Measurements from ENCODE around the gene TPRX1. TPM values are rescaled to one million over a fixed set of nuclear protein-coding genes. Genes with fewer than 3 reads are reported as not detected.
"Not testable (repeated sequence)": the region's sequence is repeated elsewhere in the genome, so short reads cannot be mapped to it uniquely, and the experiment has no call there.

Gene TPRX1
- total RNA-seq (not detected), polyA plus RNA-seq (not detected)

GRCh38 chr19:47804451-47804850, at the start of gene TPRX1:
Gene TPRX1, minus strand, starts transcription at chr19:47804551. Its CDS starts 12 bp downstream, at chr19:47804539.
- H3K4me3 ChIP-seq (ENCODE audit: low read depth, low read length); H3K4me1 ChIP-seq (ENCODE audit: insufficient read depth); H3K27ac ChIP-seq (ENCODE audit: low read depth); DNase-seq (ENCODE audit: extremely low spot score); H3K36me3 ChIP-seq (ENCODE audit: insufficient read depth): not testable (repeated sequence)
- WGBS: 84% methylated on average over 5 of the region's 5 CpGs

- 78% methylated on average over 5 of the region's 5 CpGs for WGBS
- Histone ChIP-seq H3K4me1 (ENCODE audit: insufficient read depth) (no peaks in the 10 kb centered on the region), H3K4me3 (ENCODE audit: low read depth, low read length) (no peak overlapping the region), H3K27ac (ENCODE audit: low read depth) (no peak overlapping the region), H3K36me3 (ENCODE audit: insufficient read depth) (no peaks in the 10 kb centered on the region)
- no peak for DNase-seq (ENCODE audit: extremely low spot score)
Observed at GRCh38 chr19:47853003-47853402, 48.7 kb upstream of the TPRX1 start.

GRCh38 chr19:47848823-47849473, 44.6 kb upstream of the TPRX1 start:
- 3% methylated on average over 22 of the region's 22 CpGs for WGBS
- H3K27ac ChIP-seq (ENCODE audit: low read depth): no peak overlapping the region
- H3K4me1 ChIP-seq (ENCODE audit: insufficient read depth): no peaks in the 10 kb centered on the region
- no peaks in the 10 kb centered on the region for H3K36me3 ChIP-seq (ENCODE audit: insufficient read depth)
- no peak overlapping the region for H3K4me3 ChIP-seq (ENCODE audit: low read depth, low read length)
- no peak for DNase-seq (ENCODE audit: extremely low spot score)

- DNase-seq (ENCODE audit: extremely low spot score): no peak
- H3K36me3 ChIP-seq (ENCODE audit: insufficient read depth): no peaks in the 10 kb centered on the region
- no peak overlapping the region for H3K4me3 ChIP-seq (ENCODE audit: low read depth, low read length)
- WGBS: 55% methylated on average over 10 of the region's 10 CpGs
- H3K27ac ChIP-seq (ENCODE audit: low read depth): no peak overlapping the region
- no peaks in the 10 kb centered on the region for H3K4me1 ChIP-seq (ENCODE audit: insufficient read depth)
Observed at GRCh38 chr19:47848425-47848822, 44.1 kb upstream of the TPRX1 start.

GRCh38 chr19:47842941-47843340, 38.6 kb upstream of the TPRX1 start:
- WGBS: 50% methylated on average over 5 of the region's 5 CpGs
- Histone ChIP-seq H3K27ac (ENCODE audit: low read depth) (no peak overlapping the region), H3K4me3 (ENCODE audit: low read depth, low read length) (no peak overlapping the region), H3K36me3 (ENCODE audit: insufficient read depth) (no peaks in the 10 kb centered on the region), H3K4me1 (ENCODE audit: insufficient read depth) (no peaks in the 10 kb centered on the region)
- no peak for DNase-seq (ENCODE audit: extremely low spot score)

GRCh38 chr19:47839913-47840312, 35.6 kb upstream of the TPRX1 start:
- Histone ChIP-seq H3K36me3 (ENCODE audit: insufficient read depth) (no peaks in the 10 kb centered on the region), H3K27ac (ENCODE audit: low read depth) (no peak overlapping the region), H3K4me3 (ENCODE audit: low read depth, low read length) (no peak overlapping the region), H3K4me1 (ENCODE audit: insufficient read depth) (no peaks in the 10 kb centered on the region)
- 20% methylated on average over 10 of the region's 10 CpGs for WGBS
- no peak for DNase-seq (ENCODE audit: extremely low spot score)

- H3K36me3 ChIP-seq (ENCODE audit: insufficient read depth): no peaks in the 10 kb centered on the region
- H3K4me3 ChIP-seq (ENCODE audit: low read depth, low read length): no peak overlapping the region
- H3K4me1 ChIP-seq (ENCODE audit: insufficient read depth): no peaks in the 10 kb centered on the region
- no peak overlapping the region for H3K27ac ChIP-seq (ENCODE audit: low read depth)
- no peak for DNase-seq (ENCODE audit: extremely low spot score)
- WGBS: 65% methylated on average over 16 of the region's 16 CpGs
Observed at GRCh38 chr19:47839411-47839810, 35.1 kb upstream of the TPRX1 start.

- Histone ChIP-seq H3K4me3 (ENCODE audit: low read depth, low read length) (no peak overlapping the region), H3K4me1 (ENCODE audit: insufficient read depth) (no peaks in the 10 kb centered on the region), H3K27ac (ENCODE audit: low read depth) (no peak overlapping the region), H3K36me3 (ENCODE audit: insufficient read depth) (no peaks in the 10 kb centered on the region)
- no peak for DNase-seq (ENCODE audit: extremely low spot score)
- WGBS: 71% methylated on average over 8 of the region's 8 CpGs
Observed at GRCh38 chr19:47836038-47836437, 31.7 kb upstream of the TPRX1 start.

GRCh38 chr19:47832723-47833122, 28.4 kb upstream of the TPRX1 start:
- no peaks in the 10 kb centered on the region for H3K4me1 ChIP-seq (ENCODE audit: insufficient read depth)
- WGBS: 82% methylated on average over 4 of the region's 4 CpGs
- DNase-seq (ENCODE audit: extremely low spot score): no peak
- no peak overlapping the region for H3K27ac ChIP-seq (ENCODE audit: low read depth)
- no peaks in the 10 kb centered on the region for H3K36me3 ChIP-seq (ENCODE audit: insufficient read depth)
- H3K4me3 ChIP-seq (ENCODE audit: low read depth, low read length): no peak overlapping the region

GRCh38 chr19:47826800-47827199, 22.4 kb upstream of the TPRX1 start:
- Histone ChIP-seq H3K36me3 (ENCODE audit: insufficient read depth) (no peaks in the 10 kb centered on the region), H3K4me3 (ENCODE audit: low read depth, low read length) (no peak overlapping the region), H3K4me1 (ENCODE audit: insufficient read depth) (no peaks in the 10 kb centered on the region), H3K27ac (ENCODE audit: low read depth) (no peak overlapping the region)
- WGBS: 87% methylated on average over 6 of the region's 6 CpGs
- DNase-seq (ENCODE audit: extremely low spot score): no peak

GRCh38 chr19:47824396-47824795, 20.0 kb upstream of the TPRX1 start:
- no peaks in the 10 kb centered on the region for H3K4me1 ChIP-seq (ENCODE audit: insufficient read depth)
- 80% methylated on average over 6 of the region's 6 CpGs for WGBS
- no peaks in the 10 kb centered on the region for H3K36me3 ChIP-seq (ENCODE audit: insufficient read depth)
- no peak overlapping the region for H3K27ac ChIP-seq (ENCODE audit: low read depth)
- H3K4me3 ChIP-seq (ENCODE audit: low read depth, low read length): no peak overlapping the region
- no peak for DNase-seq (ENCODE audit: extremely low spot score)

GRCh38 chr19:47821460-47822020, 17.2 kb upstream of the TPRX1 start, which contains the start of gene CRX:
Gene CRX, plus strand, starts transcription at chr19:47821937. Its CDS starts 12,507 bp downstream, at chr19:47834444.
- Histone ChIP-seq H3K27ac (ENCODE audit: low read depth) (no peak within 1 kb of the TSS), H3K4me1 (ENCODE audit: insufficient read depth) (no peaks in the 10 kb centered on the region), H3K4me3 (ENCODE audit: low read depth, low read length) (no peak within 1 kb of the TSS), H3K36me3 (ENCODE audit: insufficient read depth) (no peaks in the 10 kb centered on the region)
- DNase-seq (ENCODE audit: extremely low spot score): no peak
- 44% methylated on average over 15 of the region's 15 CpGs for WGBS

GRCh38 chr19:47820410-47820809, 16.1 kb upstream of the TPRX1 start:
- no peak for DNase-seq (ENCODE audit: extremely low spot score)
- Histone ChIP-seq H3K4me3 (ENCODE audit: low read depth, low read length) (no peak overlapping the region), H3K27ac (ENCODE audit: low read depth) (no peak overlapping the region), H3K36me3 (ENCODE audit: insufficient read depth) (no peaks in the 10 kb centered on the region), H3K4me1 (ENCODE audit: insufficient read depth) (no peaks in the 10 kb centered on the region)
- WGBS: 68% methylated on average over 2 of the region's 2 CpGs

- Histone ChIP-seq H3K4me3 (ENCODE audit: low read depth, low read length) (no peak overlapping the region), H3K27ac (ENCODE audit: low read depth) (no peak overlapping the region), H3K36me3 (ENCODE audit: insufficient read depth) (no peaks in the 10 kb centered on the region), H3K4me1 (ENCODE audit: insufficient read depth) (no peaks in the 10 kb centered on the region)
- WGBS: 23% methylated on average over 10 of the region's 10 CpGs
- no peak for DNase-seq (ENCODE audit: extremely low spot score)
Observed at GRCh38 chr19:47819858-47820257, 15.5 kb upstream of the TPRX1 start.

Data from urinary bladder (tissue), 4 donors.